GM12875 (cell line): ENCODE measurements around the gene KCNJ11.

Source experiments
- H3K4me3 ChIP-seq: one replicate; pipeline ENCODE4 v1.5.1; 2011; ENCODE audit warnings: low read depth, low read length, control low read depth
- TF ChIP-seq, protein P1 (sequence below): IDR thresholded peaks from 2 replicates; pipeline ENCODE4 v1.5.1; 2011; ENCODE audit warnings: low read depth, mild to moderate bottlenecking, control low read depth, inconsistent platforms, low read length, moderate library complexity, borderline replicate concordance; ENCODE audit not compliant: insufficient read depth

The KCNJ11 gene

DNA sequence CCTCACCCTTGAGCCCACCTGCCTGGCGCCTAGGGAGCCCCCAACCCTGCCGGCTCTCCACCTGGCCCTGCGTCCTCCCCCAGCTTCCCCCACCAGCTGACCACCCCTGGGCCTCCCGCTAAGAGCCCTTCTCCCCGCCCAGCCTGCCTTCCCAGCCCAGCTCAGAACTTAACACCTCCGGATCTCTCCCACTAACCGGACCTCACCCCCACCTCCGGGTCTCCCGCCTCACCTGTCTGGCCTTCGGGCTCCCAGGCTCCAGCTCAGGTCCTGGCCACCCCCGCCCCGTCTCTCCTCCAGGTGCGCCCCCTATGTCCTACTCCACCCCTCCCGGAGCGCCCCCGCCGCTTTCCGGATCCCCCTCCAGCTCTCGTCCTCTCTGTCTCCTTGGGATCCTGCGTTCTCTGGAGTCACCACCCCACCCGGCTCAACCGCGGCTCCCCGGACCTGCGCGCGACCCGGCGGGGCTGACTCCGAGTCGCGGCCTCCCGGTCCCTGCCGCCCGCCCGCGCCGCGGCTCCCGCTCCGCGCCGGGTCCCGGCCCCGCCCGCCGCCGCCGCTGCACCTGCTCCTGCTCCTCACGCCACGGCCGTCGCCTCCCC, at the start of gene KCNJ11:
TSS of gene KCNJ11 (minus strand) at position 51 of the 602 bp plus-strand sequence. CDS start 568 bp downstream, outside the sequence.
- TF ChIP-seq, protein P1, sequence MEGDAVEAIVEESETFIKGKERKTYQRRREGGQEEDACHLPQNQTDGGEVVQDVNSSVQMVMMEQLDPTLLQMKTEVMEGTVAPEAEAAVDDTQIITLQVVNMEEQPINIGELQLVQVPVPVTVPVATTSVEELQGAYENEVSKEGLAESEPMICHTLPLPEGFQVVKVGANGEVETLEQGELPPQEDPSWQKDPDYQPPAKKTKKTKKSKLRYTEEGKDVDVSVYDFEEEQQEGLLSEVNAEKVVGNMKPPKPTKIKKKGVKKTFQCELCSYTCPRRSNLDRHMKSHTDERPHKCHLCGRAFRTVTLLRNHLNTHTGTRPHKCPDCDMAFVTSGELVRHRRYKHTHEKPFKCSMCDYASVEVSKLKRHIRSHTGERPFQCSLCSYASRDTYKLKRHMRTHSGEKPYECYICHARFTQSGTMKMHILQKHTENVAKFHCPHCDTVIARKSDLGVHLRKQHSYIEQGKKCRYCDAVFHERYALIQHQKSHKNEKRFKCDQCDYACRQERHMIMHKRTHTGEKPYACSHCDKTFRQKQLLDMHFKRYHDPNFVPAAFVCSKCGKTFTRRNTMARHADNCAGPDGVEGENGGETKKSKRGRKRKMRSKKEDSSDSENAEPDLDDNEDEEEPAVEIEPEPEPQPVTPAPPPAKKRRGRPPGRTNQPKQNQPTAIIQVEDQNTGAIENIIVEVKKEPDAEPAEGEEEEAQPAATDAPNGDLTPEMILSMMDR = no peak
- H3K4me3 ChIP-seq = peak within 1 kb of the TSS; percentile 31

DNA sequence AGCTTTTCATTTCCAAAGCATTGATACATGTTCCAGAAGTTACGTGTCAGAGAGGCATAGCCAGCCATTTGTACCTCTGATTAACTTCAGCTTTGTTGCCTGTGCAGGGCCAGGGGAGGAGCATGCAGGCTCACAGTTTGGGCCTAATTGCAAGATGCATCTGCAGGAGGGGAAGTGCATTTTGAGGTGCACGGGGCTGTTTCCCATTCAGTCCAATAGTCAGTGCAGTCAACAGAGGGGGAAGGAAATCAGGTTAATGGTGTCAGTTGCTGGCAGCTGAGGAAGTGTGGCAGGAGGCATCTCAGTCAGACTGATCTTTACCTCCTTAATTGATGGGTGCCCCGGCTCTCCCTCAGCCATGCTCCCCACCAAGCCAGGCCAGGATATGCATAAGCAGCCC, 48.9 kb upstream of the KCNJ11 start:
- TF ChIP-seq, protein P1 = no peak

DNA sequence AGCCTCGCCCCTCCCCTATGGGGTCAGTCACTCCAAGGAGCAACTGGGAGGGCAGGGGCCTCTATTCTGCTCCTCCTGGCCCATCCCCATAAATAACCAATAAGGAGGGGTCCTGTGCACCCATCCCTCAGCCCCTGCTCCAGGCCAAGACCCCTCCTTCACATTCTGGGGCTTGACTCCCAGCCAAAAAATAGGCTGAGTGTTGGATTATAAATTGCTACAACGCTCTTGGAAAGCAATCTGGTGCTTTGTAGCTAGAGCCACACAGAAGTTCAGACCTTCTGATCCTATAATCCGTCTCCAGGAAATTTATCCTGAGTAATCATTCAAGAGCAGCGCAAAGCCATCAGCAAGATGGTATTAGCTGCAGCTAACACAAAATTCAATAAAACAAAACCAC, 45.6 kb upstream of the KCNJ11 start:
- H3K4me3 ChIP-seq = no peak overlapping the region
- TF ChIP-seq, protein P1 = no peak

More for the DNA sequence above, 48.9 kb upstream of the KCNJ11 start:
- no peak overlapping the region for H3K4me3 ChIP-seq

DNA sequence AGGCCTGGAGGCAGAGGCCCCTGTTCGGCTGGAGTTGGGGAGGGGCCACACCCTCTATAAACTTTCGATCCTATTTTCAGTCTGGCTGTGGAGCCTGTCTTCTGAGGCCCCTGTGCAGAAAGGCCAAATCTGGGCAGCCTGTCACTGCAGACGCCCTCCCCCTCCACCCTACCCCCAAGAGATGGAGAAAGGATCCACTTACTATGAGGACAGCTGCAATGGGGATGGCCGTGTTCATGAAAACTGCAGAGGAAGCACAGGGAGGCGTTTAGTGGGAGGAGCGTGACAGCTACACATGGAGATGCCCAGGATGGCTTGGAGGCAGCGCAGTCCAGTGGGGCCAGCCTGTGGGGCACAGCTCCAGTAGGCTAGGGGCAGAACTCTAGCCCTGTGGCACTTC, 43.5 kb upstream of the KCNJ11 start:
- no peak overlapping the region for H3K4me3 ChIP-seq
- TF ChIP-seq, protein P1 = no peak

DNA sequence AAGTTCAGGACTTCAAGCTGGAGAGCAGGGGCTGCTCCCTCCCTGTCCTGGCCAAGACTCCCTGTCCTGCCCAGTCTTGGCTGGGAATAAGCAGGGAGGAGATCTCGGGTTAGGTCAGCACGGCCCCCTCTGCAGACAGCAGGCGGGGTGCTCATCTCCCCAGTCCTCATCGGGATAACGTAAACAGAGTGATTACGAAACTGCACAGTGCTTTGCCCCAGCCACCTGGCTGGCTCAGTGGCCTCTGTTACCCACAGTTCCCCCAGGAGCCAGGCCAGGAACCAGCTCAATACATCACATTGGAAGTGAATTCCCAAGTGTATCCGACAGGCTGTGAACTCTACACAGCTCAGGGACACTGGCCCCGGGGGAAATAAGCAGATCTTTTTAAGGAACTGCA, 42.7 kb upstream of the KCNJ11 start:
- no peak overlapping the region for H3K4me3 ChIP-seq
- TF ChIP-seq, protein P1 = no peak

DNA sequence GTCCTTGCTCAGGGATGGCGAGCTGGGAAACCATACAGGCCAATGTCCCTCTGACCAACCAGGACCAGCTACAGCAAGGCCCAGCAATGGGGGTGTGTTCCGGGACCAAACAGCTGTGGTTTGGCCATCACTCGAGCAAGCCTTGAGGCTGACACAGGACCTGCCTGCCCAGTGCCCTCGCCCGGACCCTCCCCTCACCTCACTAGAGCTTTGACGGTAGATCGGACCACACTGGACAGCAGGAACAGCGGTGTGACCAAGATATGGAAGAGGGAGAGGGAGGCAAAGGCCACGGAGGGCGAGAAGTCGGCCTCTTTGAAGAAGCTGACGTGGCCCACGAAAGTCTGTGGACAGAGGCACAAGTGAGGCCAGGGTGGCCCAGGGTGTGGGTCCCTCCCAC, 42.2 kb upstream of the KCNJ11 start:
- TF ChIP-seq, protein P1 = no peak
- H3K4me3 ChIP-seq = no peak overlapping the region

DNA sequence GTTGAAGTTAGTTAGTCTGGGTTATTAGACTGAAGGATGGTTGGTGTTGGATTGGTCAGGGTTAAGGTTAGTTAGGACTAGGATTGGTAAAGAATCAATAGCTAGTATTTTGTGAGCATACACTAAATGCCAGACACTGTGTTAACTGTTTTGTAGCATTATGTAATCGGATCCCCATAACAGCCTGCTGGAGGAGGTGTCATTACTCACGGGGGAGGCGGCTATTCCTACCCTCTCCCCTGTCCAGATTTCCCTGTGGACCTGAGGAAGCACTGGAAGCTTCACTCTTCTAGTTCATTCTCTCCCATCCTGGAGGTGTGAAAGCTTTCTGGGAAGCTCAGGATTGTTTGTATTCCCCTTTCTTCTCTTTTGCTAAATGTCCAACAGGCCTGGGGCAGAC, 40.5 kb upstream of the KCNJ11 start:
- TF ChIP-seq, protein P1 = no peak

More for the DNA sequence above, 40.5 kb upstream of the KCNJ11 start:
- no peak overlapping the region for H3K4me3 ChIP-seq
